GM18520 (cell line): ENCODE results near the gene SMC6.
A peak's percentile ranks its signal among the peaks of the same experiment; 100 is the strongest.

ENCODE experiments used
- ATAC-seq: cut with Tn5 transposase; IDR thresholded peaks from one replicate; pipeline ENCODE4 v1.9.1; 2021; ENCODE audit not compliant: unreplicated experiment

Gene SMC6

DNA sequence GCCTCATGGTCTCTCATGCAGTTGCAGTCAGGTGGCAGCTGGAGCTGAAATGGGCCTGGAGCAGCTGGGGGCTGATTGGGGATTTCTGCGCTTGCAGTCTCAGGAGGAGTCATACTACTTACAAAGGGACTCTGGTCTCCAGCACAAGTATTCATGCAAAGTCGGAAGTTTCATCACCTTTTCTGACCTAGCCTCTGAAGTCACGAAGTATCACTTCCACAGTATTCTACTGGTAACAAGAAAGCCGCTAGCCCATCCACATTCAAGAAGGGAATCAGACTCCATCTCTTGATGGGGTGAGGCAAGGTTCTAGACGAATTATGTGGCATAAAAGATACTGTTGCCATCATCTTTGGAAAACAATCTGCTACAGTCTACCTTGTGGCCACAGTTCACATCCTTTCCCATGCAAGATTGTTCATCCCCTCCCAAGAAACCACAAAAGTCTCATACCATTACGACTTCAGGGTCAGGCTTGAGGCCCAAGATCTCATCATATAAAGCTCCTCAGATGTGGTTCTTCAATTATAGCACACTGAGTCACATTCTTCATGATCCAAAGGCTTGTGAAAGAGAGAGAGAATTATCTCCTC, 95.3 kb downstream of the SMC6 start:
- ATAC-seq, result no peak

DNA sequence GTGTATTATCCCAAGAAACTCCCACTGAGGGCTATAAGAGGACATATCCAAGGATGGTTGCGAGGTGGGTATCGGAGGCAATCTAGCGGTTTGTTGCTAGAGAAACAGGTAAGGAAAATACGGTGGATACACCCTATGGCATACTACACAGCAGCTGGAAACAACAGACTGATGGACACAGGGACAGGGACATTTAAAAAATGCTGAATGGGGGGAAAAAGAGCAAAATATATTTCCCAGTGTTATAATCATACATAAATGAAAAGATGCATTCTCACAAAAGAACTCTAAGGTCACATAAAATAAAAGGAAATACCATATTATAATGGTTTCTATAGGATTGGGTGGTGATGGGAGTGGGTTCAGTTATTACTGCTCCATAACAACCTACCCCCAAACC, 95.9 kb downstream of the SMC6 start:
- ATAC-seq, result no peak

GRCh38 chr2:17652681-17653394, 100.8 kb downstream of the SMC6 start:
- ATAC-seq, result no peak

GRCh38 chr2:17649026-17649425, 104.6 kb downstream of the SMC6 start:
- no peak for ATAC-seq

DNA sequence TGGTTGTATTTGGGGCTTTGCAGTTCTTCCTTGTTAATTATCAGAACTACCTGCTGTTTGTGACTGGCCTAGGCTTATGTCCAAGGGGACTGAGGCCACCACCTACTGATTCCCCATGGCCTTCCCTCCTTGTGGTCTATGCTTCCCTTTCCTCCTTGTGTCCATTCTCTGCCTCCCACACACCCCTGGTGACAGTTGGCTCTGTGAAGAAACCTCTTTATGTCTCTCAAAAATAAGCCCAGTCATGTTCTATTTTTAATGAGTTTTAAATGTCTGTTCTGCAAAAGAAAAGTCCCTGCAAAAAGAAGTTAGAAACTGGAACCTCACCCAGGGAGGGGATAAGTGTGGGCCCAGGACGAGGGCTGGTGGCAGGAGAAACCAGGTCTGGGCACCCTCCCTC, 105.0 kb downstream of the SMC6 start:
- no peak for ATAC-seq

- ATAC-seq, result no peak
These were observed 106.5 kb downstream of the SMC6 start for GRCh38 chr2:17646838-17647701.

DNA sequence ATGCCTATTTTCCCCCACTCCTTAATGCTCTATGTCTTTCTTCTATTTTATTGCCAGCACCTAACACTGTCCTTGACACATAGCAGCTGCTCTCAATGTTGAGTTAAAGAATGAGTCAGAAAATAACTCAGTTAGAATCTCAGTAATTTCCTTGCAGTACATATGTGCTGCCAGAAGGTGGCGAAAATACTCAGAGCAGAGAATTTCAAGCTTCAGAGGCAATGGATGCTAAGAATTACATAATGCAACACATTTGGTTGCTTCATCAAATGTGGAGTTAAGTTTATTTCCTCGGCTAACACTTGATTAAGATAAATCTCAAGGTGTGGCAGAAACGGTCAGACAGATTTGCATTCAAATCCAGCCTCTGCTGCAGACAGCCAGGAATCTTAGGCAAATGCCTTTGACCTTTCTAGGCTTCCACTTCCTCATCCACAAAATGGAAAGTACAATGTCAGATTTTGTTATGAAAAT, 107.5 kb downstream of the SMC6 start:
- ATAC-seq, result peak; percentile 86

DNA sequence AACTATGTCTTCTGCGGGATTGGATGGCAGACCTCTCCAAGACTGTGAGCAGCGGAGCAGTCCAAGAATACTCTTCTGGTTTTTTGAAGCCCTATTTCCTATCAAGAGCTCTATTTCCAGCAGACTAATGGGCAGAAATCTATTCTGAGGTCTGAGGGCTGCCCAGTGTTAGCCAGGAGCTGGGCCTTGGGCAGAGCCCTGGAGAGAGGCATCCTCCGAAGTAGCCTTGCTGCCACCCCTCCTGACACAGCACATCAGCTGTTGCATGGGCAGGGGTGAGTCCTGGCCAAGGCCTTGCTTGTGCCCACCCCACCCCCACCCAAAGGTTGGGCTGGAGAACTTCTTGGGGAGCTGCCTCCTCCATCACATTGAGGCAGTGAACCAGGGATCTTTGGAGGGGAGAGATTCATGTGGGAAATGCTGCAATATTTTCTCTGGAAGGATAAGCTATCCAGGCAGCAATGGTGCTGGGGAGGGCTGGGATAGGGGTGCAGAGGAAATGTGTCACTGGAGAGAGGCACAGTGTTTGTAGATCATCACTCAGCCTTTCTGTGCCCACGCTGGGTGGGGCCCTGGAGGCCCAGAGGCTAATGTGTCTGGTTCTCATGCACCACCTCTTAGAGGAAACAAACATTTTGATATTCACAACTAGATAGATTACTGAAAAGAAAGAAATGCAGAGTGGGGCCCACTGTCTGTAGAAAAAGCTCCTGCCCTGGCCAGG, 108.5 kb downstream of the SMC6 start:
- ATAC-seq, result no peak

GRCh38 chr2:17643031-17643615, 110.5 kb downstream of the SMC6 start:
- ATAC-seq, result no peak

- ATAC-seq, result no peak
These were observed 113.2 kb downstream of the SMC6 start for GRCh38 chr2:17640406-17640805.

- no peak for ATAC-seq
These were observed 115.3 kb downstream of the SMC6 start for GRCh38 chr2:17638196-17638743.

- no peak for ATAC-seq
These were observed 116.3 kb downstream of the SMC6 start for GRCh38 chr2:17637131-17637906.

GRCh38 chr2:17636257-17636656, 117.4 kb downstream of the SMC6 start:
- ATAC-seq, result no peak

DNA sequence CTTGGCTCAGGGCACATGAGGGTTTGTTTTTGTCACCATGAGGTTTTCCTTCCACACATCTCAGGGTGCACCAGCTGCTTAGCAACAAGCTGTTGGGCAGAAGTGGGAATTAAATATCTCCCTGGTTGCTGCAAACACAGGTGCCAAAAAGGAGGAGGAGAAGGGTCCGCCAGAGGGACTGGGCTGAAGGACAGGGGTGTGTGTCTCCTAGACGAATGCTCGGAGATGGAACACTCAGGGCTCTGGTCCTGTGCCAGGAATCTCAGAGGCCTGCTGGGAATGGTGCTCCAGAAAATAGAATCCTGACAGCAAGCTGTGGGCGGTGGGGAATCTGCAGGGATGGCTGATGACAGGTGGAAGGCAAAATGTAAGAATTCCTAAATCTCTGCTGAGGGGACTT, 118.6 kb downstream of the SMC6 start:
- no peak for ATAC-seq

- no peak for ATAC-seq
These were observed 123.5 kb downstream of the SMC6 start for GRCh38 chr2:17630089-17630488.

GRCh38 chr2:17628349-17629261, 125.0 kb downstream of the SMC6 start:
- no peak for ATAC-seq

DNA sequence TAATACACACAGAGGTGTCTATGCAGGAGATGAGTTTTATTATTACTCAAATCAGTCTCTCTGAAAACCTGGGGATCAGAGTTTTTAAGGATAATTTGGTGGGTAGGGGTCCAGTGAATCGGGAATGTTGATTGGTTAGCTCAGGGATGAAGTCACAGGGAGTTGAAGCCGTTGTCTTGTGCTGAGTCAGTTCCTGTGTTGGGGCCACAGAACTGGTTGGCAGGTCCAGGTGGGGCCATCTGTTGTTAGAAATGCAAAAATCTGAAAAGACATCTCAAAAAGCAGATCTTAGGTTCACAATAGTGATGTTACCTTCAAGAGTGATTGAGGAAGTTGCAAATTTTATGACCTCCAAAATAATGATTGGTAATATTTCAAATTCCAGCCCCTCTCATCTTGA, 126.2 kb downstream of the SMC6 start:
- ATAC-seq, result no peak

- no peak for ATAC-seq
These were observed 126.6 kb downstream of the SMC6 start for GRCh38 chr2:17626986-17627385.

DNA sequence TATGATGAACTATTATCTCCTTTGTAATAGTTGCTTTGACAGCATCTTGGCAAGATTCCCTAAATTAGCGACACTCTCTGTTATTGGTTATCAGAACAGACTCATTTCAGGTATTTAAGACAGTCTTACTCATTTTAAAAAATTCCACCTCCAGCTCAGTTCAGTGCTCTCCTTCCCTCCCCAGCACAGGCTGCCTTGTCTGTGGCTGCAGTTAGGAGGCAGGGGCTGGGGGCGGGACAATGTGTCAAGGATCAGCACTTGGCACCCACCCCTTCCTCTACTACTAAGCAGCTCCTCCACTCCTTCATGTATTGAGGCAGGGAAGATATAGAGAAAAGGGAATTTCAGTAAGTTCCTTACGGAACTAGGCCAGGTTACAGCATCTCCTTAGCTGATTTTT, 128.2 kb downstream of the SMC6 start:
- ATAC-seq, result no peak
